Kidney tubule cell (primary cell): ENCODE results near the gene SMIM45.
"Not testable (repeated sequence)": the region's sequence is repeated elsewhere in the genome, so short reads cannot be mapped to it uniquely, and the experiment has no call there.

Experiments used
- DNase-seq: peaks from one replicate; pipeline ENCODE4 v3.0.0-alpha.2; 2018; ENCODE audit warnings: low spot score

Gene SMIM45

DNA sequence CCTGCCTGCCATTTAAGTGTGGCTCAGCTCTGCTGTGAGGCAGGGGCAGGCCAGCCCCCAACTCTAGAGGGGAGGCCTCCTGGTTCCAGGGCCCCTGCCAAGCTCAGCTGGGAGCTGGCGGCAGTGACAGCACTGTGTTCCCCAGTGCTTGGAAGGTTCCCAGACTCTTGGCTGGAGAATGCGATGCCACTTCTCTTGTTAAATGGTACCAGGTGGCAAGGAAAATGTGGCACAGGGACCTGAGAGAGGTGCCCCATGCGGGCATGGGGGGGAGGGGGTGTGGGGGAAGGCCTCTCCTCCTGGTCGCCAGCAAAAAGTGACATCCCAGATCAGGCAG, 17.0 kb upstream of the SMIM45 start:
- no peak for DNase-seq

DNA sequence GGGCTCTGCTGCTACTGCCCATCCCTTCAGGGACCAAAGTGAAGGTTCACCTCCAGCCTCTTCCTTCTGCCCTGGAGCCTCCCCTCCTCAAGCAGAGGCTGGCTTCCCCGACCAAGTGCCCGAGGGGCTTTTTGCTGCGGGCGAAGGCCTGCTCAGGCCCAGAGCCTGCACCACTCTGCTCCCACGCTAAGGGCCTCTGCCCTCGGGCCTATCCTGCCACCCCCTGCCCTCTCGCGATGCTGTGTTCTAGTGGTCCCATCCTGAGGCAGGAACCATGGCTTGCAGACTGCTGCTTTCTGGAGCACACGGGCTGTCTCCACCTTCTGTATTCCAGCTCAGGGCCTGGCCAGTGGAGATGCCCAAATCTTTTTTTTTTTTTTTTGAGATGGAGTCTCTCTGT, 16.4 kb upstream of the SMIM45 start:
- DNase-seq, result no peak

DNA sequence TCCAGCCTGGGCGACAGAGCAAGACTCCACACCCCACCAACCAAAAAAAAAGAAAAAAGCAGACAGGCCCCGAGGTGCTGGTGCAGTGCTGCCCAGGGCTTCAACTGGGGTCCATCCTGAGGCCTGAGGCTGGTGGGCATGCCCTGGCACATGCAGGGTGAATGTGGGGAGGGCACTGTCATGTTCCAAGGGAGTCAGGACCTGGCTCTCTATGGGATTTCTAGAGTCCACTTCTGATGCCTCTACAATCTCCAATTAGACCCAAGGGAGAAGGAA, 15.1 kb upstream of the SMIM45 start:
- DNase-seq, result no peak

DNA sequence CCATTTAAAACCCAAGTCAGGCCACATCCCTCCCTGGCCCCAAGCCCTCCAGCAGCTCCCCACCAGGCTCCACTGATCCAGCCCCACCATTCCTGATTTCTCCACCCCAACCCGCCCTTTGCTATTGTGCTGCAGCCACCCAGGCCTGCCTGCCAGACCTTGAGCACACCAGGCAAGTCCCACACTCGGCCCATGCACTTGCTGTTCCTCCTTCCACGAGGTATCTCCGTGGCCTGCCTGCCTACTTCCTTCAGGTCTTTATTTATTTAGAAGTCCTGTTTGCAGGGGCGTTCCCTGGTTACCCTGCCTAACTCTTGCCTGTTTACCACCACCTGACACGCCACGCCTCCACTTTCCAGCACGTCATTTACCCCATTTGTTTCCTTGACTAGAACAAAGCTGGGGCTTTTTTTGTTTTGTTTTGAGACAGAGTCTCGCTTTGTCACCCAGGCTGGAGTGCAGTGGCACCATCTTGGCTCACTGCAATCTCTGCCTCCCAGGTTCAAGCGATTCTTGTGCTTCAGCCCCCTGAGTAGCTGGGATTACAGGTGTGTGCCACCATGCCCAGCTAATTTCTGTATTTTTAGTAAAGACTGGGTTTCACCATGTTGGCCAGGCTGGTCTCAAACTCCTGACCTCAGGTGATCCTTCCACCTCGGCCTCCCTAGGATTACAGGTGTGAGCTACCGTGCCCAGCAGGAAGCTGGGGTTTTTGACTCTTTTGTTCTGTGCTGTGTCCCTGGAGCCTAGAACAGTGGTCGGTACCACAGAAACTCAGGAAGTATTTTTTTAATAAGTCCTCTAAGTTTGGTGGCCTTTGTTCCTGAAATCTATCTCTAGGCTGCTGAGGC, 11.7 kb upstream of the SMIM45 start:
- DNase-seq, result no peak

GRCh38 chr22:41940832-41941765, 10.9 kb upstream of the SMIM45 start:
- peak; percentile 83 for DNase-seq

GRCh38 chr22:41943661-41944209, 8.2 kb upstream of the SMIM45 start:
- peak; percentile 71 for DNase-seq

GRCh38 chr22:41946629-41947423, 5.1 kb upstream of the SMIM45 start, which contains the start of gene CENPM:
CENPM (minus strand) TSS chr22:41947152; CDS start chr22:41947076, 76 bp downstream.
- peak; percentile 93 for DNase-seq

- no peak for DNase-seq
These were observed 4.4 kb upstream of the SMIM45 start for GRCh38 chr22:41947424-41948080.

DNA sequence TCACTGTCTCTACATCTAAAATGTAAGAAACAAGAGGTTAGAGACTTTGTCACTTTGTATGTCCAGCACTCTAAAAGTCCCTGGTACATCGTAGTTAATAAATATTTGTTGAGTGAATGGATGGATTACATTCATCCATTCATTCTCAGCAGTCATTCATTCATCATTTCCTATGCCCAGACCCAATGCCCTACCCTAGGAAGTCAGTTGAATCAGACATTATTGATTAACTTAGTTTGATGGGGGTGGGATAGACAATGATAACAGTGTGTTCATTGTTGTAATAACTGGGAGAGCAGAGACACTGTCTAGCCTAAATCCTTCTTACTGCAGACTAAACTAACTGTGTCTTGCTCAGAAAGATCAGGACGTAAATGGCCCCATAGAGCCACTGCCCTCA, 3.8 kb upstream of the SMIM45 start:
- DNase-seq, result peak; percentile 72

GRCh38 chr22:41948928-41949296, 3.0 kb upstream of the SMIM45 start:
- not testable (repeated sequence) for DNase-seq

DNA sequence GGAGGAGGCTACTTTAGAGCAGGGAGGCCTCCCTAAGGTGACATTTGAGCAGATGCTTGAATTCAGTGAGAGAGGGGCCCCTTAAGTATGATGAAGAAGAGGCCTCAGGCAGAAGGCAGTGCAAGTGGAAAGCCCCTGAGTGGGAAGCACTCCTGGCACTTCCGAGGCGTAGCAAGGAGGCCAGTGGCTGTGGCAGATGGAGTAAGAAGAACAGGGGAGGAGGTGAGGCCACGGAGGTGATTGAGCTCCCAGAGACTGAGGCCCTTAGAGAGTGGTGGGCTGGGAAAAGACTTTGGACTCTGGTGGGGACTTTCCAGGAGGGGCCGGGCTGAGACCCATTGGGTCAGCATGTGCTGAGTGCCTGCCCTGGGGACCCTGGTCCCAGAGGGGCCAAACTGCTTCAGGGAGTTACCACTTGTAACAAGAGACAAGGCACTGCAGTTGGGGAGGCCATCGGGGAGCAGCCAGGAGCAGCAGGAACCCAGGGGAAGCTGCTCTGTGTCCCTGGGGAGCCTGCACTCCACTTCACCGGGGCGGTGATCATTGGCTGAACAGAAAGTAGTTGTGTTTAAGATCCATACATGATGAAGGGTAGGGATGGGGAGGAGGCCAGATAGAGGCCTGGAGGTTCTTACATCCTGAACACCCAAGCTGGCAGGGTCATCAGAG, 2.5 kb upstream of the SMIM45 start:
- DNase-seq, result no peak

DNA sequence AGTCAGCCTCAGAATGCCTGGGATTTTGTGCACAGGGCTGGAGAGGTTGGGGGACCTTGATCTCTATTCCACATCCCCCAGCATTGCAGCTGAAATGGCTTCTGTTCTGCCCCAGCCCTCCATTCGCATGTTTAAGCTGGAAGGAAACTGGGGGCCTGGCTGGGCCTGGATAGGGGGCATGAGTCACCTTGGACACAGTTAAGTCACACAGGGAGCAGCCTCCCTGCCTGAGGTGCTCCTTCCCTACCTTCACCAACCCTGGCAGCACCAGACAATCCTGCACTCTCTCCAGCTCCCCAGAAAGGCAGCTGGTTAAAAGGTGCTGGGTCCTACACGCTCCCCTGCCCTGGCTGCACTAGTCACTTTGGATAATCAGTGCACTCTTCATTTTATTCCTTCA, 763 bp downstream of the SMIM45 start:
- peak; percentile 50 for DNase-seq

DNA sequence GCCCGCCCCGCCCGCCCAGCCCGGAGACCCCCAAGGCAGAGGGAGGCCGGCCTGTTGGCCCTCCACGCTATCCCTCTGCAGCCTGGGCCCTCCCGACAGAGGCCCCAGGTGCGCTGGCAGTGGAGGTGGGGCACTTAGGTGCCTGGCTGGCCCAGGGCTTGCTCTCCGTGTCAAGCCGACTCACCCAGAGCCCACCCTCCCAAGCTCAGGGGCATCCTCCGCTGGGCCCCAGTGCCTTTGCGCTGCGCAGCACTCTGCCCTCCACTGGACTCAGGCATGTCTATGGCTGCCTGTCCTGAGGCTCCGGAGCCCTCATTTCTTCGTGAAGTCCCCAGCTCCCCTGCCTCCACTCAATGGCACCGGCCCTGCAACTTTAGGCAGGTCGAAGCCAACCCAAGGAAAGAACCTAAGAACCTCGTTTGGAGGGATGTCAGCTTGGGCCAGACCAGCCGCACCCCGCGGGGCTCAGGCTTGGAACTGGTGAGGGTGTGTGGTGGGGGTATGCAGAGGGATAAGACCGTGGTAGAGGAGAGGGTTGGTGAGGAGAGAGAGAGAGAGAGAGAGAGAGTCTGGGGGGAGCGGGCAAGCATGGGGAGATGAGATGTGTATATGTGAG, 6.1 kb downstream of the SMIM45 start:
- no peak for DNase-seq

DNA sequence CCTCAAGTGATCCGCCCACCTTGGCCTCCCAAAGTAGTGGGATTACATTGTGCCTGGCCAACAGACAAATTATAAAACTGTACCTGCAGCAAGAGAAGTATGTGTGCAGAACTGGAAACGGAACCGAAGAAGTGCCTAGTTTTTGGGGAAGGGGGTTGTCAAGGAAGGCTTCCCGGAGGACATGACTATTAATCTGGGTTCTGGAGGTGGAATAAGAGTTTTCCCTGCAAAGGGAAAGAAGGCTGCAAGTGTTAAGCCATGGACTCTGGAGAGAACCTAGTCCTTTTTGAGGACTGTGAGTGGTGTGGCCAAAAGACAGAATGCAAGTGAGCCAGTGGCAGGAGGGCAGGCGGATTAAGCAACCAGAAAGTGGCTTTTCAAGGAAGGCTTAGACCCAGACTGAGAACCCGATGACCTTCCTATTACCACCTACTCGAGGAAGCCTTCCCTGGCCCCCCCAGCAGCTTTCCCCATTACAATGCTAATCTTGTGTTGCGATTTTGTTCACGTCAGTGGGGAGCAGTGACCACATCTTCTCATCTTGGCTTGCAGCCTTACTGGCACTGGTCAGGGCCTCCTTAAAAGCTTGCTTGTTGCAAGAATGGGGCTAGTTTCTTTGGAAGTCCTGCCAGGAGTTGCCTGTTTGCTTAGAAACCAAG, 11.6 kb downstream of the SMIM45 start:
- no peak for DNase-seq

DNA sequence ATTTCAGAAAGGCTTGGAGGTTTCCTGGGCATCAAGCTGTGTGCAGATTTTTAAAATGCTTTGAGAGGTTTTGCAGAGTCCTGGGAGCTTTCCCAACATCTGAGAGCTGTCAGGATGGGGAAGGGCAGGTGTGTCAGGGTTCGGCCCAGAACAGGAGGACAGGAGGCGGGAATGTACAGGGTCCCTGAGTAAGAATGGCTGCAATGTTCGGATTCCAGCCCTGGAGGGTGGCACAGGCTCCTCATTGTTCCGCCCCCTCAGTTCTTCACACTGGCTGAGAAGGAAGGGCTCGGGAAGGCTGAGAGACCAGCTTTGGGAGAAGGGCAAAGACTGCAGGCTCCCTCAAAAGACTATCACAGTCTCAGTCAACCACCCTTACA, 12.2 kb downstream of the SMIM45 start:
- DNase-seq, result no peak

DNA sequence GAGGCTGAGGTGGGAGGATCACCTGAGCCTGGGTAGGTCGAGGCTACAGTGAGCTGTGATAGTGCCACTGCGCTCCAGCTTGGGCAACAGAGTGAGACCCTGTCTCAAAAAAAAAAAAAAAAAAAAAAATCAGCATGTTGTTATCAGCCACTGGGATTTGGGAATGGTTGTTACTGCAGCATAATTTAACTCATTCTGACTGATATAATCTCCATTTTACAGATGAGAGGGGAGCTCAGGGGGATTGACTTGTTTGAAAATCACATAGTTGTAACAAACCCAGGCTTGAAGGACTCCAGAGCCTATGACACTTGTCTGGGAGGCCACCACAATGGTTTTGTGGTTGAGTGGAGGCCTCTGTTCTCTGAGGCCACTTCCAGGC, 14.3 kb downstream of the SMIM45 start:
- DNase-seq, result no peak

- DNase-seq, result peak; percentile 95
These were observed 14.8 kb downstream of the SMIM45 start for GRCh38 chr22:41966607-41967240.

GRCh38 chr22:41968601-41969000, 16.7 kb downstream of the SMIM45 start:
- DNase-seq, result no peak

DNA sequence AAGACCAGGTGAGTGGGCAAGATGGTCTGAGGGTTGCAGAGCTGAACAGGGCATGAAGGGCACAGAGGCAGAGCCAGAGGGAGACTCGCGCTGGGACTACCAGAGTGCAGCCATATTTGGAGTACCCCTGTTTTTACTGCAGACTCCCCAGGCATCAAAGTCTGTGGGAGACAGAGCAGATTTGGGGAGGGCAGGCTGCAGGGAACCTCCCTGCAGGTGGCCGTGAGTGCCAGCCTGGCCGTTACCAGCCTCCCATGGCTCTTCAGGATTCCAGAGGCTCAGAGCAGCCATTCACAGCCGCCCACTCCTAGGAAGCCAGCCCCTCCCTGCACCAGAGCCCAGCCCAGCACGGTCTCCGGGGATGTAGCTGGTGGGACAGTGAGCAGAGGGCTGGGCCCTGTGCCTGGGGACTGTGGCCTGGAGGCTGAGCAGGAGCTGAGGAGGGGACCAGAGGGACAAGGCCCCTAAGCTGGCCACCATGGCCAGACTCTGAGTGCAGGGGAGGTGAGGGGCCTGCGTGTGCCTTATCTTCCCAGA, 17.2 kb downstream of the SMIM45 start, which contains the start of gene SEPTIN3:
SEPTIN3 (plus strand) TSS at position 334 of the 537 bp plus-strand sequence. CDS start 2,050 bp downstream, outside the sequence.
- no peak for DNase-seq
